UCSD-AML1 (cell line): ENCODE results near the gene PPP1R36.
"Not testable (repeated sequence)": the region's sequence is repeated elsewhere in the genome, so short reads cannot be mapped to it uniquely, and the experiment has no call there.

Experiments used
- DNase-seq: peaks from one replicate; lab custom pipeline; 2025; ENCODE audit not compliant: unreplicated experiment; lab: John Stamatoyannopoulos, UW

Gene PPP1R36

GRCh38 chr14:64563696-64564095, 13.9 kb downstream of the PPP1R36 start:
- DNase-seq, result no peak

GRCh38 chr14:64566651-64567122, 16.9 kb downstream of the PPP1R36 start:
- peak; percentile 19 for DNase-seq

DNA sequence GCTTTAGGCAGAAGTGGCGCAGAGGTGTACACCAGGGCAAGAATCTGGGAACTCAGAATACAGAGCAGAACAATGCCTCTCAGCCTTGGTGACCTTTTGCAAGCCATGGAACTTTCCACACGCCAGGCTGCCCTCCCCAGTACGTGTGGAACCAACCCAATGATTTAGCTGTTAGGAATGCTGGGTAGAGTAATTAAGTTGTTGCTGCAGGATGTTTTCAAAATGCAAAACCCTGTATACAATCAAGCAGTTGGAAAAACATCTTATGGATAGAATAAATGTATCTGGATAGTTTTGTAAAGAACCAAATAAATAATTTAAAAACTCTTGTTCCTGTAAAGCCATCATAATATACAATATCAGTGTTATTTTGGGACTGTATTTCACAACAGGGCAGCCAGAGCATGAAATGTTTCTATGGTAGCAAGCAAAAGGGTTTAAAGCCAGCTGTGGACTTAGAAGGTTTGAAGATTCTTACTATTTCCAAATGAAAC, 19.4 kb downstream of the PPP1R36 start:
- DNase-seq, result no peak

- not testable (repeated sequence) for DNase-seq
Observed at GRCh38 chr14:64569646-64570045, 19.9 kb downstream of the PPP1R36 start.

DNA sequence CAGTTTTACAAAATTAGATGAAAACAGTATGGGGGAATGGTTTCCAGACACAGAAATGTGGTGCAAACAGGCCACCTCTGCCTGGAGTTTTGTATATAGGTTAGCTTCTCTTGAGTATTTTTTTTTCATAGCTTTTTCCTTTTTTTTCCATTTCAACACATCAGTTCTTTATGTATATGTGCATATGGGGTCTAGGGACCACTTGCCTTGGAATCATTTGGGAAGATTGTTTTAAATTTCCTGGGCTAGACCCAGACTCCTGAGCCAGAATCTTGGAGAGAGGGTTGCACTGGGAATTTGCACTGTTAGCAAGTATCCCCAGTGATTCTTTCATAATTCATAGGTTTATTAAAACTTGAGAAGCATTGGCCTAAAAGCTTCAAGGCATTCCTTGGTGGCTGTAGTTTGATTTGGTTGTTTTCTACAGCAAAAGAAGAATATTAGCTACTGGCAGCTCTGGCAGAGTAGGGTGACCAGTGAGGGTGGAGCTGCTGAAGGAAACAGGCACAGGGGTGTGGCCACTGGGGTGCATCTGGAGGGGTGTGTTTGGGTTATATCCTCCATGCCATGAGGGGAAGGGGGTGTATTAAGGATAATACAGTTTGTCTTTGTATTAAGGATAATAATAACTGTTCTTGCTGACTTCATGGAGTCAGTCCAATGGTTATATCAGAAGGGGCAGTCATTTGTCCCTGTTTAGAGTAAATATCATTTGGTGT, 22.8 kb downstream of the PPP1R36 start:
- DNase-seq, result no peak

GRCh38 chr14:64573109-64573508, 23.3 kb downstream of the PPP1R36 start:
- no peak for DNase-seq

DNA sequence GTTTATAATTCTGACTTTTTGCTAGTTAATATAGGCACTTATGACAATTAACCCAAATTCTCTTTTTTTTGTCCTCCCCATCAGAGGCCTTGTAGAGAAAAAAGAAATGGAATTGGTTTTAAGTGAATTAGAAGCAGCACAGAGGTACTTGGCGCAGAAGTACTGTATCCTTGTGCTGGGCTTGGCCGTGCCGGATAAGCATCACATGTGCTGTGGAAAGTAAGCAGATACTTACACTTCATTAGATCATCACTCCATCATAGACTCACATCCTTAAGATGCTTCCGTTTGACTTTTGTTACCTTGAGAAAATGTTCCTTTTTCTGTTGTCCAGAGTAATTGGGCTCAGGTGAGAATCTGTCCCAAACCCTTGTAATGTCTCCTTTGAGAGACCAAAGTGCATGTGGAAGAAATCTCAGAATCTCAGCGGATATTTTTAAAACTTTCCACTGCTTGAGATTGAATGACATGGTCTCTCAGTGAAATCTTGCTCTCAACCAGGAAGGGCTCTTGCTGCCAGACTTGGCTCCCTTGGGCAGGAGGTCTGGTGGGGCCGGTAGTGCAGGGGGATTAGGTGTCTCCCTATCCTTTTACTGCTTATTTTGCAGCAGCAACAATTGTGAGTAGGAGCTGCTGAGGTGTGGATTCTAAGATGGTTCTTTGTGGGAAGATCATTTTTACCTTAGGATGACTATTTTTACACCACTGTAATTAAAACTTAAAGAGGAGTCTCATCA, 24.8 kb downstream of the PPP1R36 start:
- no peak for DNase-seq

GRCh38 chr14:64577211-64577610, 27.4 kb downstream of the PPP1R36 start:
- no peak for DNase-seq

GRCh38 chr14:64580467-64580866, 30.7 kb downstream of the PPP1R36 start:
- no peak for DNase-seq

- no peak for DNase-seq
Observed at GRCh38 chr14:64581363-64581762, 31.6 kb downstream of the PPP1R36 start.

- DNase-seq, result no peak
Observed at GRCh38 chr14:64581817-64582216, 32.1 kb downstream of the PPP1R36 start.

- no peak for DNase-seq
Observed at GRCh38 chr14:64584190-64584589, 34.4 kb downstream of the PPP1R36 start.

DNA sequence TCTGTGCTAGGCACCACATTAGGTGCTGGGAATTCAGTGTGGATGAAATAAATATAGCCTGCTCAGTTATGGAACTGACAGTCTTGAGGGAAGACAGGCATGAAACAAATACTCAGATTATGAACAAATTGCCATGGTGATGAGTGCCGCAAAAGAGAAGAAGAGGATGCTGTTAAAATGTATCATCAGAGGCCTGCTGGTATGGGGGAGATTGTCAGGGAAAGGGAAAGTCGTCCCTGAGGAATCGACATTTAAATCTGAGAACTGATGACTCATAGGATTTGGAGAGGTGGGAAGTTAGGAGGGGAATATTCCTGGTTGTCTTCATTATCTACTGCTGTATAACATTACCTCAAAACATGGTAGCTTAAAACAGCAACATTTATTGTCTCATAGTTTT, 42.0 kb downstream of the PPP1R36 start:
- DNase-seq, result no peak

DNA sequence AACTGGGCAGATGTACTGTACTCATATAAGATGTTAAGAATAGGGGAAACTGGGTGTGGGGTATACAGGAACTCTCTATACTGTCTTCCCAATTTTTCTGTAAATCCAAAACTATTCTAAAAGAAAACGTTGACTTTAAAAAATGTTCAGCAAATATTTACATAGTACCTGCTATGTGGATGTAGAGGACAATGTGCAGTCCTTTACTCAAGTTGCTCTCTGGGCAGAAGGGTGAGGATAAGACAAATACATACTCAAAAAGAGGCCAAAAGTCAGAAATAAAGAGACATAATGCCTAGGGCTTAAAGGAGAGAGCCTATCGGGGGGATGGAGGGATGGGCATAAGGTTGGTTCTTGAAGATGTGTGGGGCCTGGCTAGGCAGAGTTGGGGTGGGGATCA, 44.7 kb downstream of the PPP1R36 start:
- no peak for DNase-seq

- DNase-seq, result no peak
Observed at GRCh38 chr14:64598404-64598803, 48.6 kb downstream of the PPP1R36 start.

DNA sequence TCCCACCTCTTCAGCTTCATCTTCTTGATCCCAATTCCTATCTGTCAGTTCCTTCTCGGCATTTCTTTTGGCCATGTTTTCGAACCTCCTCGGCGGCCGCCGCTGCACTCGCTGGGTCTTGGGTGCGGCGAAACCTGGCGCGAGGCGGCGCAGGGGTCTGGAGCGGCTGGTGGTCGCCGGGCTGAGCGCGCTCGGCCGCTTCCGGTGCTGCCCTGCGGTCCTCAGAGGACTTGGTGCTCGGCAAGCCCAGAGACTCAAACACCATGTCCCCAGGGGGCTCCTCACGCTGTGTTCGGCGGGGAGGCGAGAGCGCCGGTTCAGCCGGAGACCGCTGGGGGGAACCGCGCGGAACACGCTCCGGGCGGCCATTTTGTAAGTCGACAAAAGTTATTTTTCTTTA, 51.8 kb downstream of the PPP1R36 start:
- no peak for DNase-seq

GRCh38 chr14:64602826-64603225, 53.1 kb downstream of the PPP1R36 start:
- no peak for DNase-seq

DNA sequence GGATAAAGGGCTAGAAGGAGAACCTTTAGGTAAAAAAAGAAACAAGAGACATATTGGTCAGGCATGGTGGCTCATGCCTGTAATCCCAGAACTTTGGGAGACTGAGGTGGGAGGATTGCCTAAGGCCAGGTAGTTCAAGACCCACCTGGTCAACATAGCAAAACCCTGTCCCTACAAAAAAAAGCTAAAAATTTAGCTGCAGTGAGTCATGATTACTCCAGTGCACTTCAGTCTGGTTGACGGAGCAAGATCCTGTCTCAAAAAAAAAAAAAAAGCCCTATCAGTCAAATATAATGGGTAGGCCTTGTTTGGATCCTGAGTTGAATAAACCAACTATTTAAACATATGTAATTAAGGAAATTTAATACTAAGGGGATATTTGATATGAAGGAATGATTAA, 54.2 kb downstream of the PPP1R36 start:
- no peak for DNase-seq

GRCh38 chr14:64604881-64605280, 55.1 kb downstream of the PPP1R36 start:
- DNase-seq, result no peak

GRCh38 chr14:64605926-64606685, 56.3 kb downstream of the PPP1R36 start:
- no peak for DNase-seq

DNA sequence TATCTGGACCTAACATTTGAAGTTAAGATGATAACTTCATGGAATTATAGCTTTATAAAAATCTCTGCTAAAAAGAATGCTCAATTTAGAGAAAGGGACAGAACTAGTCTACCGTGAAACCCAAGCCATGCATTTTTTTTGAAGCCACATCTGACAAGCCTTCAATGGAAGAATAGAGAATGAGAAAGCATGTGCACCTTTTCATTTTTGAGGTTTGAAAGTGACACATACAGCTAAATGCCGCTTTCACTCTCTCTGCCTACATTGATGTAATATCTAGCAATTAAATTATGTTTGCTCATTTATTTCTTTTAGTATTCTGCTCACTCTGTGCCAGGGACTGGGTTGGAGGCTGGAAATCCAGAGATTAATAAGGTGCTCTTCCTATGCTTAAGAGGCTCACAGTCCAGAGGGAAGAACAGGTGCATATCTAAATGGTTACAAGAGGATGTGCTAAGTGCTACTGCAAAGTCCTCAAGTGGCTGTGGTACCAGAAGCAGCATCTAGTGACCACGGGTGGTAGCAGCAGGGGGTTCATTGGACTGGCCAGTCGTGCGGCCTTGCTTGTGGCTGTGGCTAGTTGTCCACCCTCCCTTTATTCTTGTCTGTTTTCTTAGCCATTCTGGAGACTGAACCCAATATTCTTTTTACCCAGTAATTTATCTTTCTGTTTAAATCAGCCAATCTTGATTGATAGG, 60.4 kb downstream of the PPP1R36 start:
- no peak for DNase-seq
